ENCODE measurements around the gene CEACAM3.

Gene CEACAM3

GRCh38 chr19:41793414-41793727 is 3.0 kb upstream of the CEACAM3 start:
- no peak for DNase-seq

- DNase-seq, result no peak
Measured at GRCh38 chr19:41795031-41795461, 1.3 kb upstream of the CEACAM3 start.

DNA sequence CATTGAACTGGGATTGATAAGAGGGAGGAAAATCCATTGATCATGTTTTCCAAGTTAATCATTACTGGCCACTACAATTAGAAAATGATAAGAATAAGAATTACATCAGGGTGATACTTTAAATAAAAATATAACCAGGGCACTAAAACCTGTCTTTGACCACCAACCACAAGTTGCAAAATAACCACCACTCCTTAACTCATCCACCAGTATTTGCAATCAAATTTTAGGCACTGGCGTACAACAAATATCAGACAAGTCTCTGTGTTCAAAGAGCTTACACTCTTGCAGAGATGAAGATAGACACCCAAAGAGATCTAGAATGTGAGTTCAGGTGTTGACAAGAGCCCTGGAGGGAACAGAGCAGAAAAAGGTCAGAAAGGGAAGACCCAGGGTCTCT is 514 bp downstream of the CEACAM3 start:
- no peak for DNase-seq

GRCh38 chr19:41799444-41800000 is 3.1 kb downstream of the CEACAM3 start:
- DNase-seq, result no peak

DNA sequence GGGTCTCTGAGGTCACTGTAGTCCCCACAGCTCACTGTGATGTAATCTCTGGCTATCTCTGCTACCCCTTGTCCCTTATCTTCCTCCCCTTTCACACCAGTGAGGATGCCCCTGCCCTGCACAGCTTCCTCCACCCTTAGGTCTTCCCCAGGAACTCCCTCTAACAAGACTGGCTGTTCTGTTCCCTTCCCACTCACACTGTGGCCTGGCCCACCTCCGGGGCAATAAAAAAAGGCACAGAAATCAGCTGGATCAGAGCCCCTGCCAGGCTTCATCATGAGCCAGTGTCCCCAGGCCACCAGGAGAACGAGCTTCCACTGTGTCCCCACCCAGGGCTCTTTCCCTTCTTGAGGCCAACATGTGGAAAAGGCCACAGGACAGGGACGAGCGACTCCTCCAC is 4.6 kb downstream of the CEACAM3 start:
- no peak for DNase-seq

- no peak for DNase-seq
Measured at GRCh38 chr19:41801792-41802211, 5.4 kb downstream of the CEACAM3 start.

DNA sequence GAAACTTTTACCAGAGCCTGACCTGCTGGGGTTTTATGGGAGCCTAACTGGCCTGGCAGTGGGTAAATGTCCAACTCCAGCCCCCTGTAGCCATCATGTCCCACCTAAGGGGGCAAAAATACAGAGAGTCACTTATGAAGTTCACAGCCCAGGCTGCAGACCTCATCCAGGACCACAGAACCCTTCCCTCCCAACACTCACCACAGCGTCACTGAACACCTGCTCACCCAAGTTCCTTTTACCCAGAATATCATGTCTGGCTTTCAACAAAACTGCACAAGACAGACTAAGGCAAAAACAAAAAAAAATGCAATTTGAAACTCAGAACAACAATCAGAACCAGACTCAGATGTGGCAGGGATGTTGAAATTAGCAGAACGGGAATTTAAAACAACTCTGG is 6.4 kb downstream of the CEACAM3 start:
- DNase-seq, result no peak

GRCh38 chr19:41804336-41804735 is 7.9 kb downstream of the CEACAM3 start:
- no peak for DNase-seq

- DNase-seq, result no peak
Measured at GRCh38 chr19:41807176-41807575, 10.8 kb downstream of the CEACAM3 start.

DNA sequence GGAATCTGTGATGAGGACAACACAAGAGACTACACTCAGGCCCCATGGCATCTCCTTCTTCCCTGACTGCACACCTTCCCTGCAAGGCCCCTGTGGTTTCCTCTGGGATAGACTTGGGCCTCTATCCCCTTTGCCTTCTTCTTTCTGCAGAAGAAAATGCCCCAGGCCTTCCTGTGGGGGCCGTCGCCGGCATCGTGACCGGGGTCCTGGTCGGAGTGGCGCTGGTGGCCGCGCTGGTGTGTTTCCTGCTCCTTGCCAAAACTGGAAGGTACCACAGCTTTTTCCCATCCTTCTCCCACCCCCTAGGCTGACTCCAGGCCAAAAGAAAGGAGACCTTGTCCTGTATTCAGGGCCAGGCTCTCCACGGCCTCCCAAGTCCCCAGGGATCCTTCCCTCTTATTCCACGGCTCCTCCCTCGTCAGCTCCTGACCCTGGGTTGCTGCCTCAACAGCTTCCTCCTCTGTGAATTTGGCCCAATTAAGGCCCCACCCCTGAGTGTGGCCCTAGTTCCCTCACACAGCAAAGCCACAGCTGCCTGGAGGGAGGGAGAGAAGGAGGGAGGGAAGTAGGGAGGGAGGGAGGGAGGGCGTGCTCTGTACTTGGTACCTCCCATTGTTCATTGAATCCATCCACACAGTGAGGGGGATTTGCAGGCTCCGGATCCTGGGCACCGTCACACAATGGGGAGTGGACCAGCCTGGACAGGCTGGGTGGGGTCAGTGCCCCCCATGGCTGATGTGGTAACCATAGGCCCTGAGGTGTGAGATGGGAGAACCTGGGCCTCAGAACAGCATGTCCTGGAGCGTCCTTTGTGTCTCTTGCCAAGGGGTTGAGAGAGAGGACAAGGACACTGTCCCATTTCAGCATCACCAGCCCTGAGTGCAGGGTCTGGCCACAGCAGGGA is 12.5 kb downstream of the CEACAM3 start:
- DNase-seq, result no peak

DNA sequence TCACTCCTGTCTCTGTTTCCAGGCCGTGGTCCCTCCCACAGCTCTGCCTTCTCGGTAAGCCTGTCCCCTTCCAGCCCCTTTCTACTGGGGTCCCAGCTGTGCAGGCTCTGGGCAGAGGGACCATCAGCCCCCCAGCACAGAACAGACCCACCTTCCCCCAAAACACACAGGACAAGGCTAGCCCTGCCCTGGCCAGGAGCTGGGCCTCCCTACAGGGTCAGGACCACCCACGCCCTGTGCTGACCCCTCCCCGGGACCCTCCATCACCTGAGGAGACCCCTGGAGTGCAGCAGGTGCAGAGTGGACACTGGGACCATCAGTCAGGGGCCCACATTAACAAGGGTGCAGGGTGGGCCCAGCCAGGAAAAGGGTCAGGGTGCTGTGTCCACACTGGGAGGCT is 13.9 kb downstream of the CEACAM3 start:
- DNase-seq, result no peak

GRCh38 chr19:41811036-41811435 is 14.6 kb downstream of the CEACAM3 start:
- no peak for DNase-seq

- no peak for DNase-seq
Measured at GRCh38 chr19:41811981-41812380, 15.6 kb downstream of the CEACAM3 start.

DNA sequence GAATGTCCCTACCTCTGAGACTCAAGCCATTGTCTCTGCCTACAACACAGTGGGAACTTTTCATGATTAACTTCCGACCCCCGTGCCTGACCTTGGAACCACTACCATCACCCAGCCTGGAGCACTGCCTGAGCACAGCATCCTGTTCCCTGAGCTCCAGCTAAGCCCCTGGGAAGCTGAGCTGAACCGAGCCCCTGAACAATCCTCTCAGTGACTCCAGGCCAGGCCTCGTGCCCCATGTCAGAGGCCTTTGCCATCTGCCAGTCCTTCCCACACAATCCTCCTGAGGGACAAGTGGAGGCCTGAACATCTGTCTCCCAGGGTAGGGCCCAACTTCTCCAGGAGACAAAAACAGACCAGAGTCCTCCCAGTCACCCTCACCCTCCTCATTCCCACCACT is 17.5 kb downstream of the CEACAM3 start:
- no peak for DNase-seq

- no peak for DNase-seq
Measured at GRCh38 chr19:41815301-41815700, 18.9 kb downstream of the CEACAM3 start.

- no peak for DNase-seq
Measured at GRCh38 chr19:41816761-41817160, 20.4 kb downstream of the CEACAM3 start.

DNA sequence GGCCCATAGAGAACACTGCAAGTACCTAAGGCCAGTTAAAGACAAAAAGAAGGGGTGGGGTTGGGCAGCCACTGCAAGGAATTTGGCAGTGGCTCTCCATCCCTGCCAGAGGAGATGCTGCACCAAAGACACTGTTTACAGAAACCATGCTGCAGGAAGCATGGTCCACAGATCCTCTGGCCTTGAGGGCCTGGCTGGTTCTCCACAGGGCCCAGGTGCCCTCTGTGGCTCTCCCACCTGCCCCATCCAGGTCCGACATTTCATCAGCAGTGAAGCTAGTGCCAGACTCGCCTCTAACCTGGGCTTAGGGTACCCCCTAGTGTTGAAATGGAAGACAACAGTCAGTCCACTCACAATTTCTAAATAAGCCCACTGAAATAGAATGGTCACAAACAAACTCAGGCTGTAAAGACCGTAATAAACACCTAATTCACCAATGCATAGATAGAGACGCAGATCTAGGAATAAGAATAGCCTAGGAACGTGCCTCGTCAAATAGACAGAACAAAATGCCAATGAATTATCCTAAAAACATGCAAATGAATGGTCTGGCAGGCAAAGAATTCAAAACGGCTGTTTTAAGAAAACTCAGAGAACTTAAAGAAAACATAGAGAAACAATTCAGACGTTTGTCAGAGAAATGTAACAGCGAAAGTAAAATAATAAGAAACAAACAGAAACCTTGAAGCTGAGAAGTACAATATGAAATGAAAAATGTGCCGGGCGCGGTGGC is 24.8 kb downstream of the CEACAM3 start:
- no peak for DNase-seq

GRCh38 chr19:41837981-41838708 is 41.8 kb downstream of the CEACAM3 start:
- no peak for DNase-seq

- DNase-seq, result no peak
Measured at GRCh38 chr19:41839211-41839610, 42.8 kb downstream of the CEACAM3 start.

GRCh38 chr19:41843371-41843770 is 47.0 kb downstream of the CEACAM3 start:
- no peak for DNase-seq

- DNase-seq, result no peak
Measured at GRCh38 chr19:41844601-41845000, 48.2 kb downstream of the CEACAM3 start, which contains the start of gene LYPD4. Gene LYPD4 (minus strand): TSS chr19:41844683. CDS start chr19:41839285, 5,398 bp downstream.

GRCh38 chr19:41845001-41845050 is 48.4 kb downstream of the CEACAM3 start, which contains the start of gene DMRTC2:
Gene DMRTC2 (plus strand): TSS chr19:41845042. CDS start chr19:41847429, 2,387 bp downstream.
- no peak for DNase-seq

- DNase-seq, result no peak
Measured at GRCh38 chr19:41845051-41845590, 48.7 kb downstream of the CEACAM3 start.

Measured in T1000 (cell line).